SK-N-MC (cell line): ENCODE results near the gene ADGRG3.

ENCODE experiments used
- EZH2 ChIP-seq: fragments of 200-600 bp; sonication (generic); IDR thresholded peaks from one replicate; pipeline ENCODE4 v1.6.1; 2017; ENCODE audit warnings: antibody characterized with exemption
- POLR2AphosphoS5 ChIP-seq: IDR thresholded peaks from 2 replicates; pipeline ENCODE4 v1.6.1; 2012; ENCODE audit warnings: mild to moderate bottlenecking, low read depth, low read length, borderline replicate concordance

DNA sequence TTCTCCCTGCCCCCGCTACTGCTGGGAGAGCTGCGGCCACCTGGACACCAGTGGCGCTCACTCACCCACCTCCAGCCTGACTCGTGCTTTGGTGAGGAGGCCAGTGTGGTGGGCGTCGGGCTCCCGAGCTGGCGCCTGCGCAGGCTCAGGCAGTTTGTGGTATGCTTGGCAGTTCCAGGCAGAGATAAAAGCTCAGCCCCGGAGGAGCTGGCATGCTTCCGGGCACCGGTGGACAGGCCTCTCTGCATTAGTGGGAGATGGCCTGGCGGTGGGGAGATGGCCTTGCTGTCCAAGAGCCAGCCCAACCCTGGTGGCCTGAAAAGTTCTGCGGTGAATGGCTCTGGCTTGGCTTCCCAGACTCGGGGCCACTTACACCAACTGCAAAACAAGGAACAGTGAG lies 35.5 kb upstream of the ADGRG3 start:
- TF ChIP-seq POLR2AphosphoS5 (no peak), EZH2 (no peak)
